ENCODE measurements around the gene STT3B.

DNA sequence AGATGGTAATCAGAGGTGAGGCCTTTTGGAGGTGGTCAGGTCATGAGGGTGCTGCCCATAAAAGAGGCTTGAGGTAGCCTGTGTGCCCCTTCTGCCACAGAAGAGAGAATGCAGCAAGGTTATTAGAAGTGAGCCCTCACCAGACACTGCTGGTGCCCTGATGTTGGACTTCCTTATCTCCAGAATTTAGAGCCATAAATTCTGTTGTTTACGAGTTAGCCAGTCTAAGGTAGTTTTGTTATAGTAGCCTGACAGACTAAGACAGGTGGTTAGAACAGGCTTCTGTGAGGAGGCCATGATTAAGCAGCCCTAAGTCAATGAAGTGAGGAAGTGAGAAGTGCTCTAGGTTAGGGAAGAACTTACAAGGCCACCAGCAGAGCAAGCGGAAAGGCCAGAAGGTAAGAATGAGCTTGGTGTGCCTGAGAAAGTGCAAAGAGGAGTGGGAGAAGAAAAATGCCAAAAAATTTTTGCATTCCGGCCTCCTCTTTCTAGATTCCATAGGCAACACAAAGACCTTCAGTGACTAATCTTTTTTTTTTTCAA lies 44.2 kb upstream of the STT3B start:
- TF ChIP-seq, protein P1, sequence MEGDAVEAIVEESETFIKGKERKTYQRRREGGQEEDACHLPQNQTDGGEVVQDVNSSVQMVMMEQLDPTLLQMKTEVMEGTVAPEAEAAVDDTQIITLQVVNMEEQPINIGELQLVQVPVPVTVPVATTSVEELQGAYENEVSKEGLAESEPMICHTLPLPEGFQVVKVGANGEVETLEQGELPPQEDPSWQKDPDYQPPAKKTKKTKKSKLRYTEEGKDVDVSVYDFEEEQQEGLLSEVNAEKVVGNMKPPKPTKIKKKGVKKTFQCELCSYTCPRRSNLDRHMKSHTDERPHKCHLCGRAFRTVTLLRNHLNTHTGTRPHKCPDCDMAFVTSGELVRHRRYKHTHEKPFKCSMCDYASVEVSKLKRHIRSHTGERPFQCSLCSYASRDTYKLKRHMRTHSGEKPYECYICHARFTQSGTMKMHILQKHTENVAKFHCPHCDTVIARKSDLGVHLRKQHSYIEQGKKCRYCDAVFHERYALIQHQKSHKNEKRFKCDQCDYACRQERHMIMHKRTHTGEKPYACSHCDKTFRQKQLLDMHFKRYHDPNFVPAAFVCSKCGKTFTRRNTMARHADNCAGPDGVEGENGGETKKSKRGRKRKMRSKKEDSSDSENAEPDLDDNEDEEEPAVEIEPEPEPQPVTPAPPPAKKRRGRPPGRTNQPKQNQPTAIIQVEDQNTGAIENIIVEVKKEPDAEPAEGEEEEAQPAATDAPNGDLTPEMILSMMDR (IDR thresholded peaks at IDR 0.05; ENCODE audit: low read length) = no peak
- TF ChIP-seq EZH2 (optimal IDR thresholded peaks at IDR 0.05; ENCODE audit: low read depth, low read length) (no peak), EZH2phosphoT487 (IDR thresholded peaks at IDR 0.05; ENCODE audit: low read length) (no peak)
